SH-SY5Y (cell line): ENCODE results near the gene ADCY9.

Source experiments
- GATA2 ChIP-seq: IDR thresholded peaks from 2 replicates; pipeline ENCODE4 v1.6.1; 2011; ENCODE audit warnings: mild to moderate bottlenecking, low read depth, low read length
- GATA3 ChIP-seq: IDR thresholded peaks from 2 replicates; pipeline ENCODE4 v1.6.1; 2011; ENCODE audit warnings: low read depth, mild to moderate bottlenecking, low read length, moderate library complexity

DNA sequence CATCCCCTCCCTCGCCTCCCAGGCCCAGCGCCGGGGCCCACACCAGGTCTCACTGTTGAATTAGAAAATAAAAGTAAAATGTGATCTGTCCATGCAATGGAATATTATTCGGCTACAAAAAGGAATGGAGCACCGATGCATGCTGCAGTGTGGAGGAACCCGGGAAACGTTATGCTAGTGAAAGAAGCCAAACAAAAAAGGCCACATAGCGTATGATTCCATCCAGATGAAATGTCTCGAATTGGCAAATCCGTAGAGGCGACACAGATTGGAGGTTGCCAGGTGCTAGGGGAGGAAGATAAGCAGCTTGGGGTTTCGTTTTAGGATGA is 972 bp upstream of the ADCY9 start:
- TF ChIP-seq GATA3: no peak
- TF ChIP-seq GATA2: no peak
